ENCODE measurements around the gene L3MBTL2. TPM values are rescaled to one million over a fixed set of nuclear protein-coding genes. Genes with fewer than 3 reads are reported as not detected.

Gene L3MBTL2
- total RNA-seq, 1 donor, result 32.0 TPM

DNA sequence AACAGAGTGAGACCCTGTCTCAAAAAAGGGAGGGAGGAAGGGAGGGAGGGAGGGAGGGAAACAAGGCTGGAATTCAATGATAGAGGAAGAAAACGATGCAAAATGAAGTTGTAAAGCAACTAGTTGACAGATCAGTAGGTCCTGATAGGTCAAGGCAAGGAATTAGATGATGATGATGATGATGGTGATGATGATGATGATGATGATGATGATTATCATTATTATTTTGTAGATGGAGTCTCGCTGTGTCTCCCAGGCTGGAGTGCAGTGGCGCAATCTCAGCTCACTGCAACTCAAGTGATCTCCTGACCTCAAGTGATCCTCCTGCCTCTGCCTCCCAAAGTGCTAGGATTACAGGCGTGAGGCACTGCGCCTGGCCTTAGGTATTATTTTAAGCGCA lies 11.3 kb upstream of the L3MBTL2 start:
- H3K4me3 ChIP-seq (ENCODE audit: low read depth, low read length), result no peak overlapping the region
- TF ChIP-seq, protein P1, sequence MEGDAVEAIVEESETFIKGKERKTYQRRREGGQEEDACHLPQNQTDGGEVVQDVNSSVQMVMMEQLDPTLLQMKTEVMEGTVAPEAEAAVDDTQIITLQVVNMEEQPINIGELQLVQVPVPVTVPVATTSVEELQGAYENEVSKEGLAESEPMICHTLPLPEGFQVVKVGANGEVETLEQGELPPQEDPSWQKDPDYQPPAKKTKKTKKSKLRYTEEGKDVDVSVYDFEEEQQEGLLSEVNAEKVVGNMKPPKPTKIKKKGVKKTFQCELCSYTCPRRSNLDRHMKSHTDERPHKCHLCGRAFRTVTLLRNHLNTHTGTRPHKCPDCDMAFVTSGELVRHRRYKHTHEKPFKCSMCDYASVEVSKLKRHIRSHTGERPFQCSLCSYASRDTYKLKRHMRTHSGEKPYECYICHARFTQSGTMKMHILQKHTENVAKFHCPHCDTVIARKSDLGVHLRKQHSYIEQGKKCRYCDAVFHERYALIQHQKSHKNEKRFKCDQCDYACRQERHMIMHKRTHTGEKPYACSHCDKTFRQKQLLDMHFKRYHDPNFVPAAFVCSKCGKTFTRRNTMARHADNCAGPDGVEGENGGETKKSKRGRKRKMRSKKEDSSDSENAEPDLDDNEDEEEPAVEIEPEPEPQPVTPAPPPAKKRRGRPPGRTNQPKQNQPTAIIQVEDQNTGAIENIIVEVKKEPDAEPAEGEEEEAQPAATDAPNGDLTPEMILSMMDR (IDR thresholded peaks at IDR 0.05; ENCODE audit: insufficient read depth, low read depth, low read length), result no peak
- no peak for DNase-seq (ENCODE audit: low read depth)

DNA sequence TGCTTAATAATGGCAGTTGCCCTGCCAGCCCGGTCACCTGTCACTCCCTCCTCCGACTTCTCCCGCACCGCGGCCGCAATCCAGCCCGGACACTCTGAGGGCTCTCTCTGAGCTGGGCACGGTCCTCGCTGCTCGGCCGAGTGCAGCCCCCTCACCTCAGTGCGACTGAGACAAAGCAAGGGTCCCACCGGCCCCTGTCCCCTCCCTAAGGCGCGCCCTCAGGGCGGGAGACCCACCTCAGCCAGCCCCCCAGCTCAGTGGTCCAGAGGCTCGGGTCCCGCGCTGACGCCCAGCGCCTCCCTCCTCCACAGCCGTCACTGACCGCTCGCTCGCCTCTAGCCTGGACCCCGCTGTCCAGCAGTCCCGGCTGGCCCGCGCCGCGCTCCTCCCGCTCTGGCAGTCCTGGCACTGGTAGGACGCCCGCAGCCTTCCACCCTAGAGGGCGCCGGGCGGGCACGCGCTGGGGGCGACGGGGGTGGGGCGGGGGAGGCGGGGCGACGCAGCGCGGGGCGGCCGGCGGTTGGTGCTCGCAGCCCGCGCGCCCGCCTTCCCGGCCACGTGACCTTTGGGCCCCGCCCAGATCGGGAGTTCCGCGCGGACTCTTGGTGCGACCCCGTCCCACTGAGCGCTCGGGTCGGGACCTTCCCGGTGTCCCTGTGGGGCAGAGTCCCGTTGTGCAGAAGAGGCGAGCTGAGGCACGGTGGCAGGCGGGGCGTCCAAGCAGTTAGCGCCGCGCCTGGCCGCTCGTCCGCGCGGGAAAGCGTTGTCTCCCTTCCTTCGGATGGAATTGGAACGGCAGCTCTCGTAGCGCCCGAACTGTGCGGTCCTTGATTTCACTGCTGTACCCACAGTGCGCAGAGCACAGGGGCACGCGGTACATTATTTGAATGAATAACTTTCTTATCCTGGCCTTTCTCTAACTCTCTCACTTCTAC lies 7.8 kb upstream of the L3MBTL2 start:
- TF ChIP-seq, protein P1 (IDR thresholded peaks at IDR 0.05; ENCODE audit: insufficient read depth, low read depth, low read length), result no peak
- DNase-seq (ENCODE audit: low read depth), result peak; percentile 48

DNA sequence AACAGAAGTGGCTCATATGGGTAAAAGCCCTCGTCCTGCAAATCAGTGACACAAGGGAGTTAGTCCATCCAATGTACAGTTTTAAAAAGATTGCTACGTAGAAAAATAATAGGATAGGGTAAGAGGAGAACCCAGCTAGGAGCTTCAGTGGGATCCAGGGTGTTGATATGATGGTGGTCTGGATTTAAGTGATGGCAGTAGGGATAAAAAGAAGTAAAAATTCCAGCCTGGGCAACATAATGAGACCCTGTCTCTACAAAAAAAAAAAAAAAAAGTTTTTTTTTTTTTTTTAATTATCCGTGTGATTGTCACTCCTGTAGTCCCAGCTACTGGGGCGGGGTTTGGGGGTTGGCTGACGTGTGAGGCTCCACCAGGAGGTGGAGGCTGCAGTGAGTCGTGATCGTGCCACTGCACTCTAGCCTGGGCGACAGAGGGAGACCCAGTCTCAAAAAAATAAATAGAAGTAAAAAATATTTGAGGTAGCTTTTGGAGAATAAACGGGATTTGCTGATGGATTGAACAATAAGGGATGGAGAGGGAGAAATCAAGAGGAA lies 7.0 kb upstream of the L3MBTL2 start:
- DNase-seq (ENCODE audit: low read depth), result peak; percentile 21
- TF ChIP-seq, protein P1 (IDR thresholded peaks at IDR 0.05; ENCODE audit: insufficient read depth, low read depth, low read length), result no peak
- H3K4me3 ChIP-seq (ENCODE audit: low read depth, low read length), result peak overlapping the region; percentile 85

More for the DNA sequence above, 7.8 kb upstream of the L3MBTL2 start:
- peak overlapping the region; percentile 85 for H3K4me3 ChIP-seq (ENCODE audit: low read depth, low read length)

DNA sequence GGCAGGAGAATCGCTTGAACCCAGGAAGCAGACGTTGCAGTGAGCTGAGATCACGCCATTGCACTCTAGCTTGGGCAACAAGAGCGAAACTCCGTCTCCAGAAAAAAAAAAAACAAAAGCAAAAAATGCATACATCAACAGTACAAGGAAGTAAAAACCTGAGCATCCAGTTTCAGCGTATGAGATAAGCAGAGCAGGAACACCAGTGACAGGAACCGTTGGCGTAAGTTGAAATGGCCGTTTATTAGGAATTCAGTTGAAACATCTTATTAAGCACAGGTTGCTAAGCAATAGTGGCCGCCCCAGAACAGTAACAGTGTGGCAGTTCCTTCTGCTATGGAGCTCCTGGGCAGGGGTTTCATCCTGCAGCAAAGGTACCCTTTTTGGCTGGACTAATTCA lies 4.0 kb upstream of the L3MBTL2 start:
- no peak overlapping the region for H3K4me3 ChIP-seq (ENCODE audit: low read depth, low read length)
- TF ChIP-seq, protein P1 (IDR thresholded peaks at IDR 0.05; ENCODE audit: insufficient read depth, low read depth, low read length), result no peak
- DNase-seq (ENCODE audit: low read depth), result no peak

DNA sequence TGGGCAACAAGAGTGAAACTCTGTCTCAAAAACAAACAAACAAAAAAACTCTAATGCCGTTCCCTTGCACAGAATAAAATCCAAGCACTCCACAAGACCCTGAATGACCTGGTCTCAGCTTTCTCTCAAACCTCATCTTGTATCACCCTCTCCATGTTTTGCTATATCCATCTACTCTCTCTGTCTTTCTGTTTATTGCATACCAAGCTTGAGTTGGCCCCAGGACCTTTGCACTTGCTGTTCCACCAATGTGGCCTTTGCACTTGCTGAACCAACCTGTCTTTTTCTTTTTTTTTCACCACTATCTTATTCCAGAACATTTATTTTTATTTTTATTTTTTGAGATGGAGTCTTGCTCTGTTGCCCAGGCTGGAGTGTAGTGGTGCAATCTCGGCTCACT lies 2.0 kb upstream of the L3MBTL2 start:
- H3K4me3 ChIP-seq (ENCODE audit: low read depth, low read length), result no peak overlapping the region
- no peak for DNase-seq (ENCODE audit: low read depth)
- TF ChIP-seq, protein P1 (IDR thresholded peaks at IDR 0.05; ENCODE audit: insufficient read depth, low read depth, low read length), result no peak

DNA sequence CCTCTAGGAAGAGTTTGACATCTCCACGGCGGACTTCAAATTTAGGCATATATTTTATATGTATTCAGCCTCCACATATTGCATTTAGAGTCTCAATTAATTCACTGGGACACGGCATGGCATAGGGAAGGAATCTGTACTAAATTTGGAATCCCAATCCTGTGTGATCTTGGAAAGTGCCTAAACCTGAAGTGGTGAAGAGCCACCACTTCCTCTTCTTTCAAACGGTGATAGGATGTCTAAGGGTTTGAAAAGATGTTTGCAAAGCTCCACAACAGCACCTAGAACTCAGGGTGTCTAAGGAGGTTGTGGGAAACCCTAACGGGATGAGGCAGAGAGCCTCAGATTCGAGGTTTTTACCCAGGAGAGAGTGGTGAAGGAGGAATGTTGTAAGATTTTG lies 1.0 kb upstream of the L3MBTL2 start:
- DNase-seq (ENCODE audit: low read depth), result no peak
- TF ChIP-seq, protein P1 (IDR thresholded peaks at IDR 0.05; ENCODE audit: insufficient read depth, low read depth, low read length), result no peak
- H3K4me3 ChIP-seq (ENCODE audit: low read depth, low read length), result no peak overlapping the region
